ENCODE data around the gene PGLYRP2. TPM values are rescaled to one million over a fixed set of nuclear protein-coding genes. Genes with fewer than 3 reads are reported as not detected.

Gene PGLYRP2
- total RNA-seq, 1 donor from 2014 or later = not detected

- intact Hi-C loops (cut with micrococcal nuclease) = no loop called here
- ATAC-seq = no peak
- DNase-seq = no peak
These were observed 47.8 kb downstream of the PGLYRP2 start for GRCh38 chr19:15431396-15432017.

GRCh38 chr19:15430526-15431120 lies 48.7 kb downstream of the PGLYRP2 start:
- intact Hi-C loops (cut with micrococcal nuclease) = no loop called here
- DNase-seq (no peak), ATAC-seq (no peak)

DNA sequence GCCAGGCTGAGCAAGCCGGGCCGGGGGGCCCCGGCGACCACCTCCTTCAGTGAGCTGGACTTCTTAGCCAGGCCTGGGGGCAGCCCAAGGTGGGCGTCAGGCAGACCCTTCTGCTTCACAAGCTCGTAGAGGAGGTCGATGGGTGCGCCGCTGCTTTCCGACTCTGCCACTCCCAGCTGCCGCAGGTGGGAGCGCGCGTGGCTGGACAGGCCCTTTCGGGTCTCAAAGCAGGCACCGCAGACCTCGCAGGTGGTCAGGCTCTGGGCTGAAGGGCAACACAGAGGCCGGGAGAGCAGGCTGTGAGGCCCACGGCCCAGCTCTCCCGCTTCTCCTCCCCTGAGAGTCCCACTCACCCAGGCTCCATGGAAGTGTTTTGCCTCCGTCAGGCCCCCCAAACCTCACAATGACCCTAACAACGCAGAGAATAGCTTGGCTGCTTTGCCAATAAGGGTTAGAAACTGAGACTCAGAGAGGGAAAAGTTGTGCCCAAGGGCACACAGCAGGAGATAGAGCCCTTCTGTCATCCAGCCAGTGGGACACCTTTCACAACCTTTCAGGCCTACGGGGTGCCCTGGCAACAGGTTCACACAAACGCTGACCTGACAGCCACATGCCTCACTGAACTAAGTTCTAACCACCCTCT lies 49.4 kb downstream of the PGLYRP2 start:
- intact Hi-C loops (cut with micrococcal nuclease) = no loop called here
- ATAC-seq = no peak
- no peak for DNase-seq

GRCh38 chr19:15428956-15429824 lies 50.1 kb downstream of the PGLYRP2 start:
- no peak for DNase-seq
- intact Hi-C loops (cut with micrococcal nuclease) = no loop called here
- peak; percentile 15 for ATAC-seq

GRCh38 chr19:15427991-15428471 lies 51.3 kb downstream of the PGLYRP2 start:
- no peak for ATAC-seq
- intact Hi-C loops (cut with micrococcal nuclease) = no loop called here
- DNase-seq = no peak

- no peak for DNase-seq
- no peak for ATAC-seq
- intact Hi-C loops (cut with micrococcal nuclease) = no loop called here
These were observed 52.0 kb downstream of the PGLYRP2 start for GRCh38 chr19:15427350-15427700.

- DNase-seq = peak; percentile 28
- no peak for ATAC-seq
These were observed 52.6 kb downstream of the PGLYRP2 start for GRCh38 chr19:15426485-15427349.

GRCh38 chr19:15425321-15425950 lies 53.9 kb downstream of the PGLYRP2 start:
- no peak for ATAC-seq
- intact Hi-C loops (cut with micrococcal nuclease) = no loop called here
- DNase-seq = no peak

More at GRCh38 chr19:15426485-15427349, 52.6 kb downstream of the PGLYRP2 start:
- intact Hi-C loops (cut with micrococcal nuclease) = no loop called here

- intact Hi-C loops (cut with micrococcal nuclease) = no loop called here
- no peak for DNase-seq
- no peak for ATAC-seq
These were observed 54.5 kb downstream of the PGLYRP2 start for GRCh38 chr19:15424692-15425272.

- intact Hi-C loops (cut with micrococcal nuclease) = no loop called here
- DNase-seq (no peak), ATAC-seq (no peak)
These were observed 55.2 kb downstream of the PGLYRP2 start for GRCh38 chr19:15424121-15424520.

DNA sequence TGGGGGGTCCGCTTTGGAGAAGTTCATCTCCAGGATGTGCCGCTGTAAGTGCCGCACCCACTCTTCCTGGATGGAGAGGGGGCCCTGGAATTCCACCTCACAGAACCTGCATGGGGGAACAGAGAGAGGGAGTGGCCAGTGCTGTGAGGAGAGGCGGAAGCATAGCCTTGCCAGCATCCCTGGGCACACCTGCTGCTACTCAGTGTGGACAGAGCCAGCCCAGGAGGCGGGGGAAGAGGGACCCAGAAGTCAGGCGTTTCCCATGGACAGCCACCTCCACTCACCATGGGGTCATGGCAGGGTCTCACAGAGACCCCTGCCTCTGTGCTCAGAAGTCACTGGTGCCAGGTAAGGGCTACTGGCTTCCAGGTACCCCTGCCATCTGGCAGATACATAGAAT lies 56.2 kb downstream of the PGLYRP2 start:
- intact Hi-C loops (cut with micrococcal nuclease) = no loop called here
- DNase-seq (no peak), ATAC-seq (no peak)

DNA sequence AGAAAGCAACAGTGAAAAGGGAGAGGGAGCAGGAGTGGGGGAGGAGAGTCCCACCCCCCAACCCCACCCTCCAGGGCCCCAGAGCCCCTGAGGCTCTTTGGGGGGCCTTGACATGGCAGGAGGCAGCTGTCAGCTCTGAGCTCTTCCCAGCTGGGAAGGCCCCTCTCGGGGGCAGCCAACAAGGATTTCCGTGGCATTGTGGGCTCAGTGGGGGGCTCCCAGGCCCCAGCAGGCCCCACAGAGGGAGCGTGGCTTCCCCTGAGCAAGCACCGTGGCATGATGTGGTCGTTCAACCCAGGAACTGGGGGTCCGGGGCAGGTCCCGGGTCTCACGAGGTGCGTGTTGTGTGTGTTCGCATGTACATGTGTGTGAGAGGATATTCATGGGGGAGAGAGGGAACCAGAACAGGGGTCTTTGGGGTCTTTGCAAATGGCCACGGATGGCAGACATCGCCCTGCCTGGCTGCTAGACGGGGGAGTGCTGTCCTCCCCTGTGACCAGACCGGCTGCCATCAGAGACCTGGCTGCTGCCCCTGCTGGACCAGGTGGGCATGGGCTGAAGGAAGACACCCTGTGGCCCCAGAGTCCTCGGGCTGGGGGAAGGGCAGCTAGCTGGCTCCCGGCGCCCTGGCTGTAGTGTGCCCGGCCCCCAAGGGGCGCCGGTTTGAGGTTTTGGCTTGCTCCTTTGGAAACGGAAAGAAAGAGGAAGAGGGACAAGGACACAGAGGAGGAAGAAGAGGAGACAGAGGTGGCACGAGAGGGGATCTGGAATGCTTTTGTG lies 56.8 kb downstream of the PGLYRP2 start:
- intact Hi-C loops (cut with micrococcal nuclease) = no loop called here
- no peak for DNase-seq
- ATAC-seq = no peak

GRCh38 chr19:15421721-15422260 lies 57.5 kb downstream of the PGLYRP2 start:
- peak; percentile 85 for DNase-seq
- ATAC-seq = peak; percentile 38
- intact Hi-C loops (cut with micrococcal nuclease) = no loop called here

DNA sequence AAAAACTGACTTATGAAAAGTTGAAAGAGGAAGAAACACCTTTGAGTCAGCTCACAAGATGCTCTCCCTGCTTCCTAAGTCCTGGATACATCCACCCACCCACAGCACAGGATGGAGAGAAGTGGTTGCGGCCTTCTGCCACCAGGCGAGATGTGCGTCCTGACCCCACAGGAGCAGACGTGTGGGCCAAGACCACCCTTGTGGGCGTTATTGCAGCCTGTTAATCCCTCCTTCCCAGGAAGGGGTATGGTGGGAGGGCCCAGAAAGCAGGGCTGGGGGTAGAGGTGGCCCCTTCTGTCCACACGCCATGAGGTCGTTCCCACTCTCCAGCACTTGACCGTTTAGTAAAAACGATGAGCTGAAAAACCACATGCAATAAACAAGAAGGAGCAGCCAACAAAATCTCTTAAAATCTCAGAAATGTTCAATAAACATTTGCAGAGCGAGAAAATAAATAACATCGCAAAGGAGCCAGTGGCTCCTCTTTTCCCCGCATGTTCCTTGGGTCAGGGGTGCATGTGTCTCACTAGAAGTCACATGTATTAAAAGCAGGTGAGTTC lies 58.1 kb downstream of the PGLYRP2 start:
- DNase-seq (no peak), ATAC-seq (no peak)
- intact Hi-C loops (cut with micrococcal nuclease) = no loop called here

GRCh38 chr19:15419413-15420025 lies 59.8 kb downstream of the PGLYRP2 start:
- intact Hi-C loops (cut with micrococcal nuclease) = no loop called here
- DNase-seq = no peak

More at GRCh38 chr19:15419413-15420025, 59.8 kb downstream of the PGLYRP2 start:
- ATAC-seq = no peak

All from left ventricle myocardium superior (tissue), 1 donor.